ENCODE data around the gene GNLY. TPM values are rescaled to one million over a fixed set of nuclear protein-coding genes. Genes with fewer than 3 reads are reported as not detected.

The GNLY gene
- total and polyA plus RNA-seq, 2 of the 13 experiments (the other 11 are each of a cell fraction or from before 2014, with no cell fraction given), result not detected

DNA sequence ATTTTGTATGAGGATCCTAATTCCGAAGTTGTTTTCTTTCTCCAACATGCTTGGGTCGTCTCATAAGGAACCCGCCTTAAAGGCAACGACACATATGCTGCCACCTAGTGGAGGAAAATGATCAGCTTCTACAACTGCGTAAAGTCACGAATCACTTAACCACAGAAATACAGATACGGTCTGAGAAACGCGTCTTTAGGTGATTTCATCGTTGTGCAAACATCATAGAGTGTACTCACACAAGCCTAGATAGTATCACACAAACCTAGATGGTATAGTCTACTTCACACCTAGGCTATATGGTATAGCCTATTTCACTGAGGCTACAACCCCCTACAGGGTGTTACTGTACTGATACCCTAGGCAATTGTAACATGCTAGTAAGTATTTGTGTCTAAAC is 13.1 kb downstream of the GNLY start:
- ATAC-seq, result peak; percentile 81
- H3K4me1 ChIP-seq (ENCODE audit: insufficient read depth, low read length), result peaks cover 11% of the 10 kb centered on the region
- no peak overlapping the region for H3K27ac ChIP-seq (ENCODE audit: extremely low read length, insufficient read depth, low read length)
- H3K4me3 ChIP-seq (replicated peaks in 1 of 3; ENCODE audit: insufficient read depth in 1 of 3, low read depth in 2 of 3, low read length in 3 of 3), result no peak overlapping the region
- DNase-seq (ENCODE audit: low spot score), result peak; percentile 73
- 3% methylated on average over 10 of the region's 10 CpGs for WGBS (ENCODE audit: low lambda C conversion rate)
- in situ Hi-C loops (cut with HindIII; ENCODE audit: extremely low pct_ligation_motif_present, low pct_unique_long_range_greater_than_20kb), result no loop called here
- H3K36me3 ChIP-seq (replicated peaks in 1 of 2; ENCODE audit: control insufficient read depth in 1 of 2, insufficient read depth in 2 of 2, low read length in 2 of 2), result no peaks in the 10 kb centered on the region
- POLR2A ChIA-PET, result no interaction called here
- H3K4me2 ChIP-seq (ENCODE audit: low read depth, low read length), result no peak overlapping the region
- peaks cover 12 to 37% of the 10 kb centered on the region in 2 experiments; a peak in 4 of 5 replicates for H3K27me3 ChIP-seq (ENCODE audit: control insufficient read depth in 1 of 2, insufficient read depth in 2 of 2, low read length in 2 of 2)
- CTCF ChIA-PET (ENCODE audit: low intra/inter-chr PET ratio, low total read pairs), result interaction anchor here (0.9 to 3.9 kb wide), 5 partner anchors 28 to 314 kb away, joined by 3 to 36 read pairs (median 3); no protein-coding TSS in a partner anchor
- peak; percentile 99 for FAIRE-seq
- no peaks in the 10 kb centered on the region for H3K9me3 ChIP-seq (ENCODE audit: low read length)
- no peaks in the 10 kb centered on the region for H4K20me1 ChIP-seq (ENCODE audit: insufficient read depth, low read length)
- H3K9ac ChIP-seq (ENCODE audit: insufficient read depth, low read depth, low read length), result no peak overlapping the region
- no peaks in the 10 kb centered on the region for H3K79me2 ChIP-seq (ENCODE audit: insufficient read depth, low read length)
- H2AFZ ChIP-seq (ENCODE audit: low read length), result no peak overlapping the region
- intact Hi-C loops (cut with micrococcal nuclease; ENCODE audit: unreplicated experiment), result loop anchor here (1.0 kb wide), 2 partner anchors 28 to 70 kb away; no protein-coding TSS in a partner anchor
- BruUV-seq (replicated peaks), result no TSS peak
- TF ChIP-seq MIER2 (CRISPR knock-in tag; IDR thresholded peaks at IDR 0.05) (no peak), ZNF552 (CRISPR knock-in tag; IDR thresholded peaks at IDR 0.05; ENCODE audit: borderline replicate concordance) (no peak), XRCC5 (optimal IDR thresholded peaks at IDR 0.05; ENCODE audit: low read length) (peak; percentile 34), FOXA3 (CRISPR knock-in tag; IDR thresholded peaks at IDR 0.05) (peak; percentile 9; the same call in 1 of the 2 replicates), GATAD2A (CRISPR knock-in tag; IDR thresholded peaks at IDR 0.05) (peak; percentile 39; the same call in 1 of the 2 replicates), DNMT1 (CRISPR knock-in tag; IDR thresholded peaks at IDR 0.05) (no peak), RXRB (CRISPR knock-in tag; IDR thresholded peaks at IDR 0.05; ENCODE audit: borderline replicate concordance) (0 out of 2 replicates have a peak, but pooled peaks have one; percentile 37), SMC3 (IDR thresholded peaks at IDR 0.05; ENCODE audit: low read length) (peak; percentile 84), STAG1 (CRISPR knock-in tag; IDR thresholded peaks at IDR 0.05) (peak; percentile 63)
- TF ChIP-seq, protein P1, sequence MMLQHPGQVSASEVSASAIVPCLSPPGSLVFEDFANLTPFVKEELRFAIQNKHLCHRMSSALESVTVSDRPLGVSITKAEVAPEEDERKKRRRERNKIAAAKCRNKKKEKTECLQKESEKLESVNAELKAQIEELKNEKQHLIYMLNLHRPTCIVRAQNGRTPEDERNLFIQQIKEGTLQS (CRISPR knock-in tag; IDR thresholded peaks at IDR 0.05), result 0 out of 2 replicates have a peak, but pooled peaks have one; percentile 35
- TF ChIP-seq, protein P2, sequence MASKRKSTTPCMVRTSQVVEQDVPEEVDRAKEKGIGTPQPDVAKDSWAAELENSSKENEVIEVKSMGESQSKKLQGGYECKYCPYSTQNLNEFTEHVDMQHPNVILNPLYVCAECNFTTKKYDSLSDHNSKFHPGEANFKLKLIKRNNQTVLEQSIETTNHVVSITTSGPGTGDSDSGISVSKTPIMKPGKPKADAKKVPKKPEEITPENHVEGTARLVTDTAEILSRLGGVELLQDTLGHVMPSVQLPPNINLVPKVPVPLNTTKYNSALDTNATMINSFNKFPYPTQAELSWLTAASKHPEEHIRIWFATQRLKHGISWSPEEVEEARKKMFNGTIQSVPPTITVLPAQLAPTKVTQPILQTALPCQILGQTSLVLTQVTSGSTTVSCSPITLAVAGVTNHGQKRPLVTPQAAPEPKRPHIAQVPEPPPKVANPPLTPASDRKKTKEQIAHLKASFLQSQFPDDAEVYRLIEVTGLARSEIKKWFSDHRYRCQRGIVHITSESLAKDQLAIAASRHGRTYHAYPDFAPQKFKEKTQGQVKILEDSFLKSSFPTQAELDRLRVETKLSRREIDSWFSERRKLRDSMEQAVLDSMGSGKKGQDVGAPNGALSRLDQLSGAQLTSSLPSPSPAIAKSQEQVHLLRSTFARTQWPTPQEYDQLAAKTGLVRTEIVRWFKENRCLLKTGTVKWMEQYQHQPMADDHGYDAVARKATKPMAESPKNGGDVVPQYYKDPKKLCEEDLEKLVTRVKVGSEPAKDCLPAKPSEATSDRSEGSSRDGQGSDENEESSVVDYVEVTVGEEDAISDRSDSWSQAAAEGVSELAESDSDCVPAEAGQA (IDR thresholded peaks at IDR 0.05; ENCODE audit: low read depth), result no peak
- TF ChIP-seq, protein P2 (CRISPR knock-in tag; IDR thresholded peaks at IDR 0.05; ENCODE audit: borderline replicate concordance), result no peak
- TF ChIP-seq, protein P3, sequence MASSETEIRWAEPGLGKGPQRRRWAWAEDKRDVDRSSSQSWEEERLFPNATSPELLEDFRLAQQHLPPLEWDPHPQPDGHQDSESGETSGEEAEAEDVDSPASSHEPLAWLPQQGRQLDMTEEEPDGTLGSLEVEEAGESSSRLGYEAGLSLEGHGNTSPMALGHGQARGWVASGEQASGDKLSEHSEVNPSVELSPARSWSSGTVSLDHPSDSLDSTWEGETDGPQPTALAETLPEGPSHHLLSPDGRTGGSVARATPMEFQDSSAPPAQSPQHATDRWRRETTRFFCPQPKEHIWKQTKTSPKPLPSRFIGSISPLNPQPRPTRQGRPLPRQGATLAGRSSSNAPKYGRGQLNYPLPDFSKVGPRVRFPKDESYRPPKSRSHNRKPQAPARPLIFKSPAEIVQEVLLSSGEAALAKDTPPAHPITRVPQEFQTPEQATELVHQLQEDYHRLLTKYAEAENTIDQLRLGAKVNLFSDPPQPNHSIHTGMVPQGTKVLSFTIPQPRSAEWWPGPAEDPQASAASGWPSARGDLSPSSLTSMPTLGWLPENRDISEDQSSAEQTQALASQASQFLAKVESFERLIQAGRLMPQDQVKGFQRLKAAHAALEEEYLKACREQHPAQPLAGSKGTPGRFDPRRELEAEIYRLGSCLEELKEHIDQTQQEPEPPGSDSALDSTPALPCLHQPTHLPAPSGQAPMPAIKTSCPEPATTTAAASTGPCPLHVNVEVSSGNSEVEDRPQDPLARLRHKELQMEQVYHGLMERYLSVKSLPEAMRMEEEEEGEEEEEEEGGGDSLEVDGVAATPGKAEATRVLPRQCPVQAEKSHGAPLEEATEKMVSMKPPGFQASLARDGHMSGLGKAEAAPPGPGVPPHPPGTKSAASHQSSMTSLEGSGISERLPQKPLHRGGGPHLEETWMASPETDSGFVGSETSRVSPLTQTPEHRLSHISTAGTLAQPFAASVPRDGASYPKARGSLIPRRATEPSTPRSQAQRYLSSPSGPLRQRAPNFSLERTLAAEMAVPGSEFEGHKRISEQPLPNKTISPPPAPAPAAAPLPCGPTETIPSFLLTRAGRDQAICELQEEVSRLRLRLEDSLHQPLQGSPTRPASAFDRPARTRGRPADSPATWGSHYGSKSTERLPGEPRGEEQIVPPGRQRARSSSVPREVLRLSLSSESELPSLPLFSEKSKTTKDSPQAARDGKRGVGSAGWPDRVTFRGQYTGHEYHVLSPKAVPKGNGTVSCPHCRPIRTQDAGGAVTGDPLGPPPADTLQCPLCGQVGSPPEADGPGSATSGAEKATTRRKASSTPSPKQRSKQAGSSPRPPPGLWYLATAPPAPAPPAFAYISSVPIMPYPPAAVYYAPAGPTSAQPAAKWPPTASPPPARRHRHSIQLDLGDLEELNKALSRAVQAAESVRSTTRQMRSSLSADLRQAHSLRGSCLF (CRISPR knock-in tag; IDR thresholded peaks at IDR 0.05; ENCODE audit: borderline replicate concordance), result no peak
